HFF-Myc (cell line): ENCODE data around the gene SLAMF1.

Experiments used
- DNase-seq: peaks from one replicate; pipeline ENCODE4 v3.0.0-alpha.2; 2011; ENCODE audit warnings: low read depth; ENCODE audit errors: extremely low read depth
- H3K4me3 ChIP-seq: replicated peaks from 2 replicates; pipeline ENCODE4 v1.5.1; 2011; ENCODE audit warnings: low read depth, mild to moderate bottlenecking, control low read depth, low read length
- CTCF ChIP-seq: IDR thresholded peaks from 2 replicates; pipeline ENCODE4 v1.5.1; 2012; ENCODE audit warnings: mild to moderate bottlenecking, low read depth, low read length, control low read depth; ENCODE audit errors: missing control alignments

The SLAMF1 gene

GRCh38 chr1:160606611-160607010, 40.2 kb downstream of the SLAMF1 start:
- H3K4me3 ChIP-seq = no peak overlapping the region
- DNase-seq = no peak
- no peak for TF ChIP-seq CTCF

- DNase-seq = no peak
- no peak overlapping the region for H3K4me3 ChIP-seq
- no peak for TF ChIP-seq CTCF
Observed at GRCh38 chr1:160605792-160606479, 40.9 kb downstream of the SLAMF1 start.

GRCh38 chr1:160605205-160605604, 41.6 kb downstream of the SLAMF1 start:
- DNase-seq = no peak
- H3K4me3 ChIP-seq = no peak overlapping the region
- TF ChIP-seq CTCF = no peak

- DNase-seq = no peak
- H3K4me3 ChIP-seq = no peak overlapping the region
- no peak for TF ChIP-seq CTCF
Observed at GRCh38 chr1:160597705-160598104, 49.1 kb downstream of the SLAMF1 start.

- H3K4me3 ChIP-seq = no peak overlapping the region
- TF ChIP-seq CTCF = no peak
- DNase-seq = no peak
Observed at GRCh38 chr1:160597051-160597450, 49.8 kb downstream of the SLAMF1 start.

GRCh38 chr1:160590488-160590887, 56.4 kb downstream of the SLAMF1 start:
- no peak overlapping the region for H3K4me3 ChIP-seq
- no peak for TF ChIP-seq CTCF
- DNase-seq = no peak

- no peak for TF ChIP-seq CTCF
- H3K4me3 ChIP-seq = no peak overlapping the region
- no peak for DNase-seq
Observed at GRCh38 chr1:160588468-160588867, 58.4 kb downstream of the SLAMF1 start.
